Measurements from ENCODE around the gene MACROD2.
"Not testable (repeated sequence)": the region's sequence is repeated elsewhere in the genome, so short reads cannot be mapped to it uniquely, and the experiment has no call there.

Gene MACROD2

GRCh38 chr20:14948416-14948815, 953.1 kb downstream of the MACROD2 start:
- DNase-seq (ENCODE audit: extremely low spot score, insufficient read length, low read depth) (no peak), FAIRE-seq (no peak)

DNA sequence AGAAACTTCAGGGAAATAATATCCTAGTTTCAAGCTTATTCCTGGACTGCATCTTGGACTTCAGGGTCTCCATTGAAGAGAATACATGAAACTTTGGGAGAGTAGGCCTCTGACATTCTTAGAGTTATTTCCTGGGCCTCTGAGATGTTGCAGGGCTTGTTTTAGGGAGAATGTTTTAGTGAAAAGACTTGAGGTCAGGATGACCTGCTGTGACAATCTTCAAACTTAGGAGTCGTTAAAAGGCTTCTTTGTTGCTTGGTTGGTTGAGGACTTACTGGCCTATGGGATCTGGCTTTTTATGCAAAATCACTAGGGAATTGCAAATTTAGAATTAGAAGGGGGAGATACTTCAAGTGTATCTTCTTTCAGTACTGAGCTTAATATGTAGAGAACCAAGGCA, 955.3 kb downstream of the MACROD2 start:
- FAIRE-seq = no peak
- DNase-seq (ENCODE audit: extremely low spot score, insufficient read length, low read depth) = no peak

DNA sequence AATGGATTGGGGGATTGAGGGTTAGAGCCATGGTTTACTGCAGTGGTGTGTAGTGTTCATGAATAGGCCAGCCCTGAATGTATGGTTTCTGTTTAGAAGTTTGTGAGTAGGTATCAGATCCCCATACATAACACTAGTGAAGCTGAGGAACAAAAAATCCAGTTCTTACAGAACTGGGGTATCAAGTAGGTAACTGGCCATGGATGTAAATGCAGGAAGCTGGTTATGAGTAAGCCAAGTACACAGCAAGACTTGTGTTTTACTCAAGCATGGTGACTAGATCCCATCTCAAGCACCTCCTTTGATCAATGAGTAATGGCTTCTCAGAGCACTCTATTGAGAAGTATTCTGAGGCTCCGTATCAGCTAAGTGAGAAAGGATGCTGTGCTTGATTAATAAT, 955.8 kb downstream of the MACROD2 start:
- DNase-seq (ENCODE audit: extremely low spot score, insufficient read length, low read depth) (no peak), FAIRE-seq (no peak)

DNA sequence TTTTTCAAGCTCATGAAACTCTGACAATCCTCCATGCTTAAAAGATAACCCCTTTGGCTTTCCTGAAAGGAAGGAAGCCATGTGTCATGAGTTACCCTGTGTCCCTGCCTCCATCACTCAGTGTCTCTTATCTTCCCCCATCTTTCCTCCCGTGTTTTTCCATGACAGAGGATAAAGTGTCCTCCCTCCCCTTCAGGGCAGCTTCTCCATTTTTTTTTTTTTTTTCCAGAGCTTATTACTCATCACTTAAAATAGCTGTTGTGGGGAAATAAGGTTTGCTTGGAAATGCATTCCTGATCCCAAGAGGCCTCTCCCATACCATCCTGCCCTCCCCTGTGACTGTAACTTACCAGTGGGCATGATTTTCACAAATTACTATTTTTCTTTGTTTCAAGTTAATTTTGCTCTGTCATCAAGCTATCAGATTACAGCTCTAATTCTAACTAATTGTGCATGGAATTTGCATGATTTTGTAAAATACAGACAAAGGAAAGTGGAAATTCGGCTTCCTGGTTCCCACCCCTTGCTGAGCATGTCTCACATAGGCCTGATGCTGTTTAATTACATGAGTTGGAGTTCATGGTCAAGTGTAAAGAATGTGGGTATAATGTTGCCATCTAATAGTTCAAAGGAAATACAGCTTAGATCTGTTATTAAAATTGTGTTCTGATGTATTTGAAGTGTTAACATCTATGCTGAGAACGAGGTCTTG, 956.5 kb downstream of the MACROD2 start:
- FAIRE-seq (no peak), DNase-seq (ENCODE audit: extremely low spot score, insufficient read length, low read depth) (no peak)

DNA sequence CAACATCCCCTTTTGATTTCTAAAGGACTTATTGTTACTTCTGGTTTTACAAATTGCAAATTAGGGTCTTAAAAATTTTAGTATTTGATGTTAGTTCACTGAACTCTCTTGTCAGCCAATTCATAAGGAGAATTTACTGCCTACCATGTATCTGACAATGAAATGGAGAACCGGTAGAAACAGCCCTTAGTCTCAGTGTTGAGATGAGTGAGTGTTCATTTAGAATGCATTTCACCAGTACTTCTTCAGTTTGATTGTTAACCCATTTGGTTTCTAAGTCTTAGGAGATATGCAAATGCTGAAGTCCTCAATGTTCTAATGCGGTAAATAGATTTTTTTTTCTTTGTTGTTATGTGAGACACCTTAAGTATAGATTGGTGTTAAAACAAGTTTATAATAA, 958.4 kb downstream of the MACROD2 start:
- FAIRE-seq (no peak), DNase-seq (ENCODE audit: extremely low spot score, insufficient read length, low read depth) (no peak)

DNA sequence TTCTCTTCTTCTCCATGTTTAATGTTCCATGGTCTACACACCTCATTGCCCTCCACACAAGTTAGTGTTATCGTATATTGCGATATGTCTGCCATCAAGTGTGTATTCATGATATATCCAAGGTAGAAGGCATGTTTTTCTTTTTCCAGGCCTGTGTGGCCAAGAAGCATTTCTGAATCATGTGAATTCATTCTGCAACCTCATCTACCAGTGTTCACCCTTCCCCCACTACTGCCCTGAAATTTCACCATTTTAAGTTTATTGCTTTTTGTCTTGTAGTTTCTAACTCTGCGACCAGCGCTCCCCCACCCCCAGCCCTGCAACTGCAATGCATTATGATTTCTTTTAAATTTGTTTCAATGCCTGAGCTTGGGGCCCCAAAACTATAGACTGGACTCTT, 960.1 kb downstream of the MACROD2 start:
- FAIRE-seq (no peak), DNase-seq (ENCODE audit: extremely low spot score, insufficient read length, low read depth) (no peak)

DNA sequence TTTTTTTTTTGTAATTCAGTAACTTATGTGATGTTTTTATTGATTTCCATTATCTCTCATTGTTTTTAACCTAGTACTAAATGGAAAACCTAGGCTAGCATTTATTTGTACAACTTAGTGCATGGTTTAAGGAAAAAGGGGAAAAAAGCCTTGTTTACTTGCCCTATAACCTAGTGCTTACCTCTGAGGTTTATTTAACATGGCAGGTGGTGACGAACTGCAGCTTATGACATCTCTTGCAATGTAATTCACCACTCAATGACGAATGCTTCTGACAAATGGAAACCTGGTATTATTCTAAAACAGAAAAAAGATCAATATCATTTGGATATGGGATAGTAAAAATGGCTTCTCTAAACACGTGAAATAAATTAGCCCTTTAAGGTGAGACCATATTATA, 960.7 kb downstream of the MACROD2 start:
- no peak for FAIRE-seq
- DNase-seq (ENCODE audit: extremely low spot score, insufficient read length, low read depth) = no peak

GRCh38 chr20:14956538-14956937, 961.2 kb downstream of the MACROD2 start:
- DNase-seq (ENCODE audit: extremely low spot score, insufficient read length, low read depth) (no peak), FAIRE-seq (no peak)

DNA sequence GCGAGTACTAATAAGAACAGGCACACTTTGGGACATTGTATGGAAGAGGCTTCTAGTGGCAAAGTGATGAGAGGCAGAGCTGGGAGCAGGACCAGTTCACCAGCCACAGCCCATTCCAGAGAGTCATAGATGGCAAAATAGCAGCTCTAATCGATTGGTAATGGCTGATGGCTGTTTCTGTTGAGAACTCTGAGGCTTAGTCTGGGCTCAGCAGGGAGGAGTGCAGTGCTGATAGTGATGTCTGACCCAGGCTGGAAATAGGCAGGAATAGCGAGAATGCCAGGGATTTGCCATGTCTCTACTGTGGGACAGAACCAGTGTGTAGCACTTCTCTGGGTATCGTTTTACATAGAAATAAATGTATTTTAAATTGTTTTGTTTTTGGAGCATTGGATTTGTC, 962.1 kb downstream of the MACROD2 start:
- FAIRE-seq (no peak), DNase-seq (ENCODE audit: extremely low spot score, insufficient read length, low read depth) (no peak)

DNA sequence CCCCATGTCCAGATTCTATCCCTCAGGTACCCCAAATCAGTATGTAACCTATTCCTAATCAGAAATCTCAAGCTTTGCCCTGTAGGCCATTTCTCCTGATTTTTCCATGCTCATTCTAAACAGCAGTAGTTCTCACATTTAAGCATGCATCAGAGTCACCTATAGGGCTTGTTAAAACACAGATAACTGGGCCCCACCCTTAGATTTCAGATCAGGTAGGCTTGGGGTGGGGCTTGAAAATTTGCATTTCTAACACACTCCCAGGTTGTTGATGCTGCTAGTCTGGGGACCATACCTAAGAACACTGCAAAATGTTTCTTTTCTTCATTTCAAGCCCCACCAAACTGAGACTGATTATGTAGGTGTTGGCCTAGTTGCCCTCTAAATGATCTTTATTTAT, 963.3 kb downstream of the MACROD2 start:
- DNase-seq (ENCODE audit: extremely low spot score, insufficient read length, low read depth) = no peak
- no peak for FAIRE-seq

GRCh38 chr20:14959506-14960475, 964.5 kb downstream of the MACROD2 start:
- DNase-seq (ENCODE audit: extremely low spot score, insufficient read length, low read depth) = no peak
- FAIRE-seq = no peak

- DNase-seq (ENCODE audit: extremely low spot score, insufficient read length, low read depth) (no peak), FAIRE-seq (no peak)
Measured at GRCh38 chr20:14960831-14961230, 965.5 kb downstream of the MACROD2 start.

DNA sequence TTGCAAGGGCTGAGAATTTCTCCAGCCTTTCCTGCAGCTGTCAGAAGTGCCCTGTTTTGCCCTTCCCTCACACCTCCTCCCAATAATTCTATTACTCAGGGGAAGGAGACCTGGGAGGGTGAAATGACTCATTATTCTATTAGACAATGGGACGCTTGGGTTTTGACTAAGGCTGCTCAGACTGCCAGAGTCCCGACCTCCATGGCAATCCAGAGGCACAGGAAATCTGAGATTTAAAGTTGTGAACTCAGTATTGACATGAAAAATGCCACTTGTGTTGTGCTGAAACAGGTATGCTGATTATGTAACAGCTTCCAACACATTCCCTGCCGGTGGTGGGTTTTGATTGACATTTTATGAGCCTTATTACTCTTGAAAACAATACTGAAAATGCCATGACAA, 967.9 kb downstream of the MACROD2 start:
- DNase-seq (ENCODE audit: extremely low spot score, insufficient read length, low read depth) (no peak), FAIRE-seq (no peak)

DNA sequence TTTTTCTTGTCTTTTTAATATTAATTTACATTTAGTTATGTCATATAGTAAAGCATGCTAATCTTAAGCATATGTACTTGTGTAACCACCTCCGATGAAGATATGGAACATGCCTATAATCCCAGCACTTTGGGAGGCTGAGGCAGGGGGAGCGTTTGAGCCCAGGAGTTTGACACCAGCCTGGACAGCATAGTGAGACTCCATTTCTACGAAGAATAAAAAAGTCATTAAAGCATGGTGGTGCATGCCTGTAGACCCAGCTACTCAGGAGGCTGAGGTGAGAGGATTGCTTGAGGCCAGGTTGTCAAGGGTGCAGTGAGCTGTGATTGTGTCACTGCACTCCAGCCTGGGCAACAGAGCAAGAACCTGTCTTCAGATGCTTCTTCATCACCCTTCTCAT, 970.9 kb downstream of the MACROD2 start:
- DNase-seq (ENCODE audit: extremely low spot score, insufficient read length, low read depth) = no peak
- FAIRE-seq = no peak

DNA sequence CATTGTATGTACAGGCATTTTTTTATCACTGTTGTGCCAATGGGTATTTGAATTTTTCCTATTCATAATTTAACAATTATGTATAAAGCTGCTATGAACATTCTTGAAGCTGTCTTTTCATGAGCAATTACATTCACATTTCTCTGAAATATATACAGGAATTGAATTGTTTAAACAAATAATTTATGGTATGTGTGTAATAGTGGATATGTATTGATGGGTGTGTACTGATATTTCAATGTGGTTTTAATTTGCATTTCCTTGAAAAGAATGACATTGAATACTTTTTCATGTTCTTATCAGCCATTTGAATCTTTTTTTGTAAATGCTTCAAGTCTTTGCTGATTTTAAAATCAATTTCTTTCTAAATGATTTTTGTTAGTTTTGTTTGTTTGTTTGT, 971.5 kb downstream of the MACROD2 start:
- FAIRE-seq (no peak), DNase-seq (ENCODE audit: extremely low spot score, insufficient read length, low read depth) (no peak)

GRCh38 chr20:14972256-14972655, 976.9 kb downstream of the MACROD2 start:
- DNase-seq (ENCODE audit: extremely low spot score, insufficient read length, low read depth) (no peak), FAIRE-seq (no peak)

GRCh38 chr20:14972690-14973089, 977.4 kb downstream of the MACROD2 start:
- no peak for DNase-seq (ENCODE audit: extremely low spot score, insufficient read length, low read depth)
- FAIRE-seq = no peak

DNA sequence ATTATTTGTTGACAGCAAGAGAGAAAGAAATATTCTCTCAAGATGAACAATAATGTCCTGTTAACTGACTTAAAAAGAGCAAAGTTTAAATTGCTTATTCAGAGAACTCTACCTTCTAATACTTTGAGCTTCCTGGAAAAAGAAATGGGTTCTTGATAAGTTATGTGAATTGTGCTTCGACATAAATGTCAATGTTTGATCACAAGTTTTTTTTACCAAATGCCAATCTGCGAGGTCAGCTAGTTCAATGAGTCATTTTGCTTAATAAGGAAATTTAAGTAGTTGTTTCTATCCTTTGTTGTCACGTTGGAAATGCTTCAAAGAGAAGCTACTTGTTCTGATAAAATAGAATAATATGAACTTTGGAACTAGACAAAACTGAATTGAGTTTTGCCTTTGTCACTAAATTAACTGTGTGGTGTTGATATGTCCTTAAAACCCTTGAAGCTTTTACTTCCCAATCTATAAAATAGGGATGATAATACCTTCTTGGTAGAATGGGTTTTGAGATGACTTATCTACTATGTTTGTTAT, 984.2 kb downstream of the MACROD2 start:
- DNase-seq (ENCODE audit: extremely low spot score, insufficient read length, low read depth) (no peak), FAIRE-seq (no peak)

DNA sequence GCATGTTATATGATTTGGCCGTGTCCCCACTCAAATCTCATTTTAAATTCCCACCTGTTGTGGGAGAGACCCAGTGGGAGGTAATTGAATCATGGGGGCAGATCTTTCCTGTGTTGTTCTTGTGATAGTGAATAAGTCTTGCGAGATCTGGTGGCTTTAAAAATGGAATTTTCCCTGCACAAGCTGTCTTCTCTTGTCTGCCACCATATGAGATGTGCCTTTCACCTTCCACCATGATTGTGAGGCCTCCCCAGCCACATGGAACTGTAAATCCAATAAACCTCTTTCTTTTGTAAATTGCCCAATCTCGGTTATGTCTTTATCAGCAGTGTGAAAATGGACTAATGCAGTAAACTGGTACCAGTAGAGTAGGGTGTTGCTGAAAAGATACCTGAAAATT, 986.2 kb downstream of the MACROD2 start:
- not testable (repeated sequence) for FAIRE-seq; DNase-seq (ENCODE audit: extremely low spot score, insufficient read length, low read depth)

DNA sequence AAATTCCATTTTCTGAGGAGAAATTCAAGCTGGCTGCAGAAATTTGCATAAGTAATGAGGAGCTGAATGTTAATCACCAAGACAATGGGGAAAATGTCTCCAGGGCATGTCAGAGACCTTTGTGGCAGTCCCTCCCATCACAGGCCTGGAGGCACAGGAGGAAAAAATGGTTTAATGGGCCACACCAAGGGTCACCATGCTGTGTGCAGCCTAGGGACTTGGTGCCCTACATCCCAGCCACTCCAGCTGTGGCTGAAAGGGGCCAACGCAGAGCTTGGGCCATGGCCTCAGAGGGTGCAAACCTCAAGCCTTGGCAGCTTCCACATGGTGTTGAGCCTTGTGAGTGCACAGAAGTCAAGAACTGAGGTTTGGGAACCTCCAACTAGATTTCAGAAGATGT, 987.0 kb downstream of the MACROD2 start:
- not testable (repeated sequence) for FAIRE-seq; DNase-seq (ENCODE audit: extremely low spot score, insufficient read length, low read depth)

- DNase-seq (ENCODE audit: extremely low spot score, insufficient read length, low read depth) = no peak
- no peak for FAIRE-seq
Measured at GRCh38 chr20:14984305-14984704, 989.0 kb downstream of the MACROD2 start.

Data from GM18507 (cell line).